Left renal cortex interstitium (tissue), 4 donors: ENCODE data around the gene RAB7A. TPM values are rescaled to one million over a fixed set of nuclear protein-coding genes. Genes with fewer than 3 reads are reported as not detected.
"Not testable (repeated sequence)": the region's sequence is repeated elsewhere in the genome, so short reads cannot be mapped to it uniquely, and the experiment has no call there.

Source experiments
- DNase-seq, 4 donors: peaks; one replicate each; pipeline ENCODE4 v3.0.0-alpha.2; 2013; ENCODE audit warnings: low read depth in 4 of 4, low spot score in 2 of 4, missing footprints in 1 of 4
- polyA plus RNA-seq, 4 donors: library from polyadenylated mRNA; unstranded; fragments of 120-200 nt; gene quantifications; one replicate each; pipeline ENCODE4 v1.2.1, GENCODE V29; 2013; ENCODE audit not compliant: insufficient read length in 4 of 4

RAB7A gene
- polyA plus RNA-seq, 4 donors, result 242 to 288 (median 258) TPM

- no peak for DNase-seq
Observed at GRCh38 chr3:128813097-128813496, 87.1 kb downstream of the RAB7A start.

- no peak for DNase-seq
Observed at GRCh38 chr3:128814060-128814459, 88.1 kb downstream of the RAB7A start.

- no peak for DNase-seq
Observed at GRCh38 chr3:128814519-128815317, 88.7 kb downstream of the RAB7A start.

- no peak for DNase-seq
Observed at GRCh38 chr3:128815318-128816064, 89.5 kb downstream of the RAB7A start.

- DNase-seq, result no peak
Observed at GRCh38 chr3:128818186-128818787, 92.3 kb downstream of the RAB7A start.

GRCh38 chr3:128820252-128820839, 94.4 kb downstream of the RAB7A start:
- no peak for DNase-seq

GRCh38 chr3:128823008-128823407, 97.0 kb downstream of the RAB7A start:
- DNase-seq, result no peak

DNA sequence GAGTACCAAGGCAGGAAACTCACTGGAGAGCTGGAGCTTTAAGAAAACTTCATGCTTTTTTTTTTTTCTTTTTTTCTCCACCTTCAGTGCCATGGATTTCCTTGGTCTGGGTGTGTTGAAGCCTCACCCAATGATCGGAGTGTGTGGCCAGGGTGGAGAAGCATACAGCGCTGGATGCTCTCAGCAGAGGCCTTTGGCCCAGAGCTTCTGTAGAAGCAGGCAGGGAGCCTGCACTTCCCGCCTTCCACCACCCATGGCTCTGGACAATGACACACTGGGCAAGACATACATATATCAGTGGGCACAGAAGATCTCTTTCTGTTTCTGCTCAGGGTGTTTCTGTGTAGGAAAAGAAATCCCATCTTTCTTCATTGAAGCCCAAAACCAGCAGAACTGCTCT, 97.6 kb downstream of the RAB7A start:
- DNase-seq, result no peak

GRCh38 chr3:128824132-128824850, 98.3 kb downstream of the RAB7A start:
- no peak for DNase-seq

- no peak for DNase-seq
Observed at GRCh38 chr3:128825117-128825725, 99.2 kb downstream of the RAB7A start.

GRCh38 chr3:128829087-128829486, 103.1 kb downstream of the RAB7A start:
- not testable (repeated sequence) for DNase-seq

GRCh38 chr3:128829925-128830625, 104.1 kb downstream of the RAB7A start:
- DNase-seq, result not testable (repeated sequence)

DNA sequence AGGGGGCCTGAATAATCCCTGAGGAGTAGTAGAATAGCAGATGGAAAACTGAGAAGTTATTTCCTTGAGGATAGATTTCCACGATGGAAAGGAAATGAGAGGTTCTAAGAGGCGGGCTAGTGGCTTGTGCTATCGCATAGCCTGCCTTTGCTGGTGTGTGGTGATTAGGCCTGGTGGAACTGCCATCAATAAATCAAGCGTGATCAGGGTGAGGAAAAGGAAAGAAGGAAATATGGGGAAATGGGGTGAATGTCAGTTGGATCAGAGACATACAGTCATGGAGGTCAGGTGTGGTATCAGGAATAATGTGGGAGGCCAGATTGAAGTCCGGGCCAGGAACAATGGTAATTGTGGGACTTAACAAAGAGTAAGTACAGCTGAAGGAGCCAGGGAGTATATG, 104.8 kb downstream of the RAB7A start:
- DNase-seq, result not testable (repeated sequence)

GRCh38 chr3:128832979-128833378, 107.0 kb downstream of the RAB7A start:
- not testable (repeated sequence) for DNase-seq

DNA sequence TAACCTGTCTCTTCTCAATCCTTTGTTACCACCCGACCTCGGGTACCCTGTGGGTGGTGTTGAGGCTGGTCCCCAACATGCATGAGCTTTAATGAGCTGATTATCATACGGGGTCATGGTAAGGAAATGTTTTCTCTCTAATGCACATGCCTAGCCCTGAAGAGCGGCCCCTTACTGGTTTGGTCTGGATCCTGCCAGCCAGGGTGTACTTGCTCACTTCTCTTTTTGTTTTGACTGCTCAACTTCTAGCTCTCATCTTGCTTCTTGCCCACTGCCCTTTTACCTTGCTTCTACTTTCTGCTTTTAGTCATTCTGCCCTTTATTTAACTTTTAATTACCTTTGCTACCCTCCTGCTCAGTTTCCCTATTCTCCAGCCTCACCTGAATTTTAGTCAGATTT, 109.1 kb downstream of the RAB7A start:
- DNase-seq, result no peak

DNA sequence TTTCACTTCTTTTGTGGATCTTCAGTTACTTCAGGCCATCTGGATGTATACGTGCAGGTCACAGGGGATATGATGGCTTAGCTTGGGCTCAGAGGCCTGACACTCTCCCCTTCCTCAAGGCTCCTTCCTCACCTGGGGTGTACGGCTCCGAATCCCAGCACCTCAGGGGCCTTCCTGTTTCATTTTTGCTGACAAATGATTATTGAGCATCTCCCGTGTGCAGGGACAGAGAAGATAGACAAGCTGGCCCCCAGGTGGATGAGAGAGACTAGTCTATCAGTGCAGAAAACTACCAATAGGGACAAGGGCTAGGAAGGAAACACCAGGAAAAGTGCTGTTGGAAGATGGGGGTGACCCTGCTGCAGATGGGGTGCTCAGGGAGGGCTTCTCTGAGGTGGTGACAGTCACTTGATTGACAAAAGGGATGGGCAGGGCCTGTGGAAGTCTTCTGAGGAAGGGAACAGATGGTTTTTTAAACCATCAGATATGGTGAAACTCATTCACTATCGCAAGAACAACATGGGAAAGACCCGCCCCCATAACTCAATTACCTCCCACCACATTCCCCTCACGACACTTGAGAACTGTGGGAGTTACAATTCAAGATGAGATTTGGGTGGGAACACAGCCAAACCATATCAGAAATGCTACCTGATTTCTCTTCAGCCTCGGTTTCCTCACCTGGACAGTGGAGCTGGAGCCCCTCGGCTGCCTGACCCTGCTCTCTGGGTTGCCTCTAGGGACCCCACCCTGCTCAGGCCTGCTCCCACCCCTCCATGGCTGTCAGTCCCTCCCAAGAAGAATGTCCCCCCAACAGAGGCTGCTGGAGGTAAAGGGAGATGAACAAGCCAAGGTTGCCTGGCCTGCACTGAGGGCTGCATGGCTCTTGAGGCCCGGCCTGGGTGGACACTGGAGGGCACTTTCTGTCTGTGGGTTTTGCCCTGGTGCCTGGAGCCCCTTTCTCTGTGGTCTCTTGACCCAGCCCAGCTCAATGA, 116.2 kb downstream of the RAB7A start:
- no peak for DNase-seq

GRCh38 chr3:128844502-128844901, 118.5 kb downstream of the RAB7A start:
- no peak for DNase-seq

GRCh38 chr3:128845119-128845777, 119.3 kb downstream of the RAB7A start:
- DNase-seq, result no peak
